ENCODE data around the gene COG3.

COG3 gene

GRCh38 chr13:45434556-45435371 is 30.0 kb upstream of the COG3 start:
- no peaks in the 10 kb centered on the region for H3K27me3 ChIP-seq (ENCODE audit: control insufficient read depth in 1 of 2, insufficient read depth in 2 of 2, low read length in 2 of 2)
- H3K9ac ChIP-seq (ENCODE audit: low read length): no peak overlapping the region
- no peak overlapping the region for H3K4me3 ChIP-seq (ENCODE audit: low read depth in 1 of 2, low read length in 2 of 2)
- no peaks in the 10 kb centered on the region for H3K36me3 ChIP-seq (ENCODE audit: insufficient read depth, low read length)
- H3K9me3 ChIP-seq (ENCODE audit: low read length): no peaks in the 10 kb centered on the region
- no peak overlapping the region for H3K27ac ChIP-seq (ENCODE audit: low read depth, low read length)
- H3K4me1 ChIP-seq (ENCODE audit: insufficient read depth, low read length): no peaks in the 10 kb centered on the region

DNA sequence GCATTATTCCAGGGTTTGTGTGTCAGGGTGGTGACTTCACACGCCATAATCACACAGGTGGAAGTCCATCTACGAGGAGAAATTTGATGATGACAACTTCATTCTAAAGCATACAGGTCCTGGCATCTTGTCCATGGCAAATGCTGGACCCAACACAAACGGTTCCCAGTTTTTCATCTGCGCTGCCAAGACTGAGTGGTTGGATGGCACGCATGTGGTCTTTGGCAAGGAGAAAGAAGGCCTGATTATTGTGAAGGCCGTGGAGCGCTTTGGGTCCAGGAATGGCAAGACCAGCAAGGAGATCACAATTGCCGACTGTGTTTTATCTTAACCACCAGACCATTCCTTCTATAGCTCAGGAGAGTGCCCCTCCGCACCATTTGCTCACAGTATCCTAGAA is 28.4 kb upstream of the COG3 start:
- no peaks in the 10 kb centered on the region for H3K27me3 ChIP-seq (ENCODE audit: control insufficient read depth in 1 of 2, insufficient read depth in 2 of 2, low read length in 2 of 2)
- H3K4me3 ChIP-seq (ENCODE audit: low read depth in 1 of 2, low read length in 2 of 2): no peak overlapping the region
- no peaks in the 10 kb centered on the region for H3K9me3 ChIP-seq (ENCODE audit: low read length)
- no peak overlapping the region for H3K27ac ChIP-seq (ENCODE audit: low read depth, low read length)
- H3K9ac ChIP-seq (ENCODE audit: low read length): no peak overlapping the region
- no peaks in the 10 kb centered on the region for H3K36me3 ChIP-seq (ENCODE audit: insufficient read depth, low read length)
- H3K4me1 ChIP-seq (ENCODE audit: insufficient read depth, low read length): no peaks in the 10 kb centered on the region

DNA sequence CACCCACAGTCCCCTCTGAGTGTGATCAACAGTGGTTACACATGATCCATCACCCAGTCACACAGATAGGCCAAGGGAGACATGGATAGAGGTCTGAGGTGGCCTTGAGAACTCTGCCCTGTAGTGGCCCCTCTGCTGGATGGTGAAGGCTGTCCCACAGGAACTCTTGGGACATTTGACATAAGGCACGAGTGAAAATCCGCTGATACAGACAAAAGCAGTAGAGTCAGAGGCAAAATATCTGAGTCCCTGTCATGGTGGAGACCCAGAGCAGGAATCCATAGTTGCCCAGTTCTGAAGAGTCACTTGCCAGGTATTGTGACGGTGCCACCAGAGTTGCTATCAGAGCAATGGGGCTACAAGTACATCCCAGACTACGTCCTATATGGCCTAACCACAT is 27.8 kb upstream of the COG3 start:
- Histone ChIP-seq H3K4me1 (ENCODE audit: insufficient read depth, low read length) (no peaks in the 10 kb centered on the region), H3K9me3 (ENCODE audit: low read length) (no peaks in the 10 kb centered on the region), H3K9ac (ENCODE audit: low read length) (no peak overlapping the region), H3K27ac (ENCODE audit: low read depth, low read length) (no peak overlapping the region), H3K4me3 (ENCODE audit: low read depth in 1 of 2, low read length in 2 of 2) (no peak overlapping the region), H3K27me3 (ENCODE audit: control insufficient read depth in 1 of 2, insufficient read depth in 2 of 2, low read length in 2 of 2) (no peaks in the 10 kb centered on the region), H3K36me3 (ENCODE audit: insufficient read depth, low read length) (no peaks in the 10 kb centered on the region)

DNA sequence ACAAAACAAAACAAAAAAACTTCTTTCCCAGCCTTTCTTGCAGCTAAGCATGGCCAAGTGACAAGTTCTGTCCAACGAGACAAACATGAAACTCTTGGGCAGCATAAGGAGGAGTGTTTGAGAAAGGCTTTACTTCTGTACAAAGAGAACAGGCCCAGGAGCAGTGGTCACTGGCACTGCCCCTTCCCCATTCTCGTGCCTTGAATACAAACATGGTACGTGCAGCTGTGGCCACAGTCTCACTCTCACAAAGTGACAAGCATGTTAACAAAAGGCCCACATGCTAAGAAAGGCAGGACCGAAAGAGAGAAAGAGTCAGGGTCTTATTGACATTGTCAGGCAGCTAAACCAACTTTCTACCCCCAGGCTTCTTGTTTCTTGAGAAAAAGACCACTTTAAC is 26.8 kb upstream of the COG3 start:
- Histone ChIP-seq H3K36me3 (ENCODE audit: insufficient read depth, low read length) (no peaks in the 10 kb centered on the region), H3K27ac (ENCODE audit: low read depth, low read length) (no peak overlapping the region), H3K9me3 (ENCODE audit: low read length) (no peaks in the 10 kb centered on the region), H3K27me3 (ENCODE audit: control insufficient read depth in 1 of 2, insufficient read depth in 2 of 2, low read length in 2 of 2) (no peaks in the 10 kb centered on the region), H3K4me3 (ENCODE audit: low read depth in 1 of 2, low read length in 2 of 2) (no peak overlapping the region), H3K4me1 (ENCODE audit: insufficient read depth, low read length) (no peaks in the 10 kb centered on the region), H3K9ac (ENCODE audit: low read length) (no peak overlapping the region)

- no peak overlapping the region for H3K4me3 ChIP-seq (ENCODE audit: low read depth in 1 of 2, low read length in 2 of 2)
Observed at GRCh38 chr13:45439008-45439407, 25.7 kb upstream of the COG3 start.

GRCh38 chr13:45439781-45440462 is 24.8 kb upstream of the COG3 start:
- Histone ChIP-seq H3K9me3 (ENCODE audit: low read length) (no peaks in the 10 kb centered on the region), H3K27me3 (ENCODE audit: control insufficient read depth in 1 of 2, insufficient read depth in 2 of 2, low read length in 2 of 2) (no peaks in the 10 kb centered on the region), H3K36me3 (ENCODE audit: insufficient read depth, low read length) (no peaks in the 10 kb centered on the region), H3K4me1 (ENCODE audit: insufficient read depth, low read length) (no peaks in the 10 kb centered on the region), H3K27ac (ENCODE audit: low read depth, low read length) (no peak overlapping the region), H3K9ac (ENCODE audit: low read length) (no peak overlapping the region), H3K4me3 (ENCODE audit: low read depth in 1 of 2, low read length in 2 of 2) (no peak overlapping the region)

More at GRCh38 chr13:45439008-45439407, 25.7 kb upstream of the COG3 start:
- H3K4me1 ChIP-seq (ENCODE audit: insufficient read depth, low read length): no peaks in the 10 kb centered on the region
- H3K36me3 ChIP-seq (ENCODE audit: insufficient read depth, low read length): no peaks in the 10 kb centered on the region
- no peaks in the 10 kb centered on the region for H3K9me3 ChIP-seq (ENCODE audit: low read length)
- H3K27me3 ChIP-seq (ENCODE audit: control insufficient read depth in 1 of 2, insufficient read depth in 2 of 2, low read length in 2 of 2): no peaks in the 10 kb centered on the region
- H3K27ac ChIP-seq (ENCODE audit: low read depth, low read length): no peak overlapping the region
- no peak overlapping the region for H3K9ac ChIP-seq (ENCODE audit: low read length)

- Histone ChIP-seq H3K36me3 (ENCODE audit: insufficient read depth, low read length) (no peaks in the 10 kb centered on the region), H3K27ac (ENCODE audit: low read depth, low read length) (no peak overlapping the region), H3K4me1 (ENCODE audit: insufficient read depth, low read length) (no peaks in the 10 kb centered on the region), H3K9me3 (ENCODE audit: low read length) (no peaks in the 10 kb centered on the region), H3K27me3 (ENCODE audit: control insufficient read depth in 1 of 2, insufficient read depth in 2 of 2, low read length in 2 of 2) (no peaks in the 10 kb centered on the region), H3K9ac (ENCODE audit: low read length) (no peak overlapping the region), H3K4me3 (ENCODE audit: low read depth in 1 of 2, low read length in 2 of 2) (no peak overlapping the region)
Observed at GRCh38 chr13:45441633-45442032, 23.1 kb upstream of the COG3 start.

DNA sequence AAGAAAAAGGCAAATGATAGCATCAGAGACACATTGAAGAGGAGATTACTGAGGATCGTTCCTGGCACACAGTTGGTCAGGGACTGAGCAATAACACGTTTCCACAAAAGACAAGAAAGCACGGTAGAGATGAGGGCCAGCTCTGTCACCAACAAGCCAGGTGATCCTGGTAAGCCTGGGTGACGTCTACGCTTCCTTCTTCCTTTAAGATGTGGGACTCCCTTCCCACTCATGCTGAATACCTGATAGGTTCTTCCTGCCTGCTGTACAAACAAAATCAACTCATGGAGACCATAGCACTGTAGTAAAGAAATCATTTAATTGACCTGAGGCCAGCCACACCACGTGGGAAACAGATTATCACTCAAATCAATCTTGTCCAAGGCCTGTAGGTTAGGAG is 19.7 kb upstream of the COG3 start:
- Histone ChIP-seq H3K9ac (ENCODE audit: low read length) (no peak overlapping the region), H3K4me3 (ENCODE audit: low read depth in 1 of 2, low read length in 2 of 2) (no peak overlapping the region), H3K4me1 (ENCODE audit: insufficient read depth, low read length) (no peaks in the 10 kb centered on the region), H3K36me3 (ENCODE audit: insufficient read depth, low read length) (no peaks in the 10 kb centered on the region), H3K9me3 (ENCODE audit: low read length) (no peaks in the 10 kb centered on the region), H3K27ac (ENCODE audit: low read depth, low read length) (no peak overlapping the region), H3K27me3 (ENCODE audit: control insufficient read depth in 1 of 2, insufficient read depth in 2 of 2, low read length in 2 of 2) (no peaks in the 10 kb centered on the region)

DNA sequence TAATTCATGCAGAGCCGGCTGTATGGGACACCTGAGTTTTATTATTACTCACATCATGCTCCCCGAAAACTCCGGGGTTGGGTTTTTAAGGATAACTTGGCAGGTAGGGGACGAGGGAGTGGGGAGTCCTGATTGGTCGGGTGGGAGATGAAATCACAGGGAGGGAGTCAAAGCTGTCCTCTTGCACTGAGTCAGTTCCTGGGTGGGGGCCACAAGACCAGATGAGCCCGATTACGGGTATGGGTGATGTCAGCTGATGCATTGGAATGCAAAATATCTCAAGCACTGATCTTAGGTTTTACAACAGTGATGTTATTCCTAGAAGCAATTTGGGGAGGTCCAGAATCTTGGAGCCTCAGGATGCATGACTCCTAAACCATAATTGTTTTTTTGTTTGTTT is 18.6 kb upstream of the COG3 start:
- Histone ChIP-seq H3K27ac (ENCODE audit: low read depth, low read length) (no peak overlapping the region), H3K4me3 (ENCODE audit: low read depth in 1 of 2, low read length in 2 of 2) (no peak overlapping the region), H3K27me3 (ENCODE audit: control insufficient read depth in 1 of 2, insufficient read depth in 2 of 2, low read length in 2 of 2) (no peaks in the 10 kb centered on the region), H3K9ac (ENCODE audit: low read length) (no peak overlapping the region), H3K36me3 (ENCODE audit: insufficient read depth, low read length) (no peaks in the 10 kb centered on the region), H3K4me1 (ENCODE audit: insufficient read depth, low read length) (no peaks in the 10 kb centered on the region), H3K9me3 (ENCODE audit: low read length) (no peaks in the 10 kb centered on the region)

DNA sequence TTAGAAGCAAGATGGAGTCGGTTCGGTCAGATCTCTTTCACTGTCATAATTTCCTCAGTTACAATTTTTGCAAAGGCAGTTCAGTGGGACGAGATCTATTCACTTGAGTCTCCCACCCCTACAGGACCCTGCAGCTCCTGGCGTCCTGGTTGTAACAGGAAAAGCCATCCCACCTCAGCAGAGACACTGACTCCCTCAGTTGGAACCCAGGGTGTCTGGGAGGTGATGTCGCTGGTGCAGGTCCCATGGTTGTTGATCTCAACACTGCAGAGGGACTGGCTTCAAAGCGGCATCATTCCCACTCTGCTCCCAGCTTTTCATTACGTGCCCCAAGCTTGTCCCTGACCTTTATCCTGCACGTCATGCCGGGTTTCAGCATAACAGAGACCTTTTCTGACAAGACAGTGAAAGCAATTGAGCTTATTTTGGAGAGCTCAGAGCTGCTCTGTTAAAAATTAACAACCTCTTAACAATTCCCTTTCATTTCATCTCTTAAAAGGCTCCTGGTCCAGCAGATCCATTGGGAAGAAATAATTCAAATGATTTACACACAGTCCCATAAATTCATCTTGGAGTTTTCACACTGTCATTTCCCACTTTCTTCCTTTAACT is 17.6 kb upstream of the COG3 start:
- Histone ChIP-seq H3K9ac (ENCODE audit: low read length) (no peak overlapping the region), H3K9me3 (ENCODE audit: low read length) (no peaks in the 10 kb centered on the region), H3K36me3 (ENCODE audit: insufficient read depth, low read length) (no peaks in the 10 kb centered on the region), H3K4me3 (ENCODE audit: low read depth in 1 of 2, low read length in 2 of 2) (no peak overlapping the region), H3K27ac (ENCODE audit: low read depth, low read length) (no peak overlapping the region), H3K4me1 (ENCODE audit: insufficient read depth, low read length) (no peaks in the 10 kb centered on the region), H3K27me3 (ENCODE audit: control insufficient read depth in 1 of 2, insufficient read depth in 2 of 2, low read length in 2 of 2) (no peaks in the 10 kb centered on the region)

DNA sequence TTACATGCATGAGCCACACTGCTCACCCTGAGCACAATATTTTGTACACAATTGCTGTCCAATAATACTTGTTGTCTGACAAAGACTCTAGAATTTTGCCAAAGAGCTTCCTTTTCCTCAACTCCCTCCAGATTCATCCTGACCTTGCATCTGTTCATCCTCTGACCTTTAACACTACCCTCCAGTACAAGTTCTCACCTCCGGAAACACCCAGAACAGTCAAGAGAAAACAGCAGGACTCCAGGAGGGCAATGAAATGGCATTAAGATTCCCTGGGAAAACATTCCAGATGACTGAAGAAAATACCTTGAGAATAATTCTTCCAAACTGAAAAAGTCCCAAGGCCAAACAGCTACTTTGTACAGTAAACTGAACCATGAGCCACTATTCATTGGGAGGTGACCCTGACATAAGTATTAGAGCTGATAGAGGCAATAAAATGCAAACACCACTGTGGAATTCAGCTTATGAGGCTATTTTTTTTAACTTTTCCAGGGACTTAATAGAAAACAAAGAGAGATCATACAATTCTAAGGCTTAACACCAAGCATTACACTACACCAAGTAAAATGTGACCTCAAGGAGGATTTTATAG is 15.7 kb upstream of the COG3 start:
- Histone ChIP-seq H3K9me3 (ENCODE audit: low read length) (no peaks in the 10 kb centered on the region), H3K4me1 (ENCODE audit: insufficient read depth, low read length) (no peaks in the 10 kb centered on the region), H3K27me3 (ENCODE audit: control insufficient read depth in 1 of 2, insufficient read depth in 2 of 2, low read length in 2 of 2) (no peaks in the 10 kb centered on the region), H3K27ac (ENCODE audit: low read depth, low read length) (no peak overlapping the region), H3K9ac (ENCODE audit: low read length) (no peak overlapping the region), H3K36me3 (ENCODE audit: insufficient read depth, low read length) (no peaks in the 10 kb centered on the region), H3K4me3 (ENCODE audit: low read depth in 1 of 2, low read length in 2 of 2) (no peak overlapping the region)

All from muscle layer of colon (tissue), 2 donors.